ENCODE measurements around the gene ATG16L1. TPM values are rescaled to one million over a fixed set of nuclear protein-coding genes. Genes with fewer than 3 reads are reported as not detected.

Gene ATG16L1
- total RNA-seq, 2 donors from 2014 or later: 30.6 to 34.2 TPM

DNA sequence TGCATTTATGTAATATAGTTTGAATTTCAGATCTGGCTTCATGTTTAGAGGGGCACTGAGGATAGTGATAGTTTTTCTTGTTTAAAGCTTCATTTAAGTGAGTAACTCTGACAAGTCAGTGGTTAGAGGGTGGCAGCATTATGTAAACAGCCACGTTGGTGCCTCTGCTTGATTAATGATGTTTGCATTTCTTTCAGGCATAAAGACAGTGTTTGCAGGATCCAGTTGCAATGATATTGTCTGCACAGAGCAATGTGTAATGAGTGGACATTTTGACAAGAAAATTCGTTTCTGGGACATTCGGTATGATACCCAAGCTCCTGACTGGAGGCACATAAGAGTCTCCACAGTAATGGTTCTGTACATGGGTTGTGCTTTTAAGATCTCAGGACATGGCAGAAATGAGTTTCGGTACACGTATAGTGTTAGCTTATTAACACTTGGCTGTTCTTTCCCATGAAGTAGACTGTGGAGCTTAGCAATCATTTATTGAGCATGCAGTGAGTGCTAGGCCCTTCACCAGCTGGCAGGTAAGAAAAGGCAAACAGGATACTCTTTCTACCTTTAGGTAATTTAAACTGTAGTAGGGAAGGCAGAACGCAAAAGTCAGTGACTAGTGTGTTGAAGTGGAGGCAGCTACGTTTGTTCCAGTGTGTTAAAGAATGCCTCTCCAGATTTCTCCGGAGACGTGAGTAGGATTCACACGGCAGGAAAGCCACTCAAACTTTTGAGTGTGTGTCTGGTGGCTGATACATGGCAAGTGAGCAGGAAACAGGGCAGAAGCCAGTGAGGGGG is 38.8 kb downstream of the ATG16L1 start:
- Mint-ChIP-seq H3K27ac (peak overlapping the region; percentile 11 to 41), H3K36me3 (peaks cover 11 to 28% of the 10 kb centered on the region in 2 donors), H3K9me3 (no peaks in the 10 kb centered on the region)
- ATAC-seq (no peak), DNase-seq (ENCODE audit: low spot score in 2 of 2) (no peak)

DNA sequence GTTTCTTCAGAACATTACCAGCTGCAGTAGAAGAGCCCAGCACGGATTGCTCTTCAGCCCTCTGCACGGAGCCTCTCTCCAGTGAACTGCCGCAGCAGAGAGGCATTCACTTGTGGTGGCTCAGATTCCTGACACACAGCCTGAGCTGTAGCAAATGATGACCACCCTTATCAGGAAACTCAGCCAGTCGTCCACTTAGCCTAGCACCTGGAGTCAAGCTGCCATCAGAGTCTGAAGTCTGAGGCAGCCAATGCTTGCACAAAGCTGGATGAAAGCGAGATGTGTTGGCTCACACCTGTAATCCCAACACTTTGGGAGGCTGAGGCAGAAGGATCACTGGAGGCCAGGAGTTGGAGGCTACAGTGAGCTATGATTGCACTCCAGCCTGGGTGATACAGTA is 44.4 kb downstream of the ATG16L1 start:
- Mint-ChIP-seq H3K27ac (no peak overlapping the region), H3K36me3 (peaks cover 4 to 13% of the 10 kb centered on the region in 2 donors), H3K9me3 (no peaks in the 10 kb centered on the region)
- DNase-seq (ENCODE audit: low spot score in 2 of 2) (no peak), ATAC-seq (no peak)

DNA sequence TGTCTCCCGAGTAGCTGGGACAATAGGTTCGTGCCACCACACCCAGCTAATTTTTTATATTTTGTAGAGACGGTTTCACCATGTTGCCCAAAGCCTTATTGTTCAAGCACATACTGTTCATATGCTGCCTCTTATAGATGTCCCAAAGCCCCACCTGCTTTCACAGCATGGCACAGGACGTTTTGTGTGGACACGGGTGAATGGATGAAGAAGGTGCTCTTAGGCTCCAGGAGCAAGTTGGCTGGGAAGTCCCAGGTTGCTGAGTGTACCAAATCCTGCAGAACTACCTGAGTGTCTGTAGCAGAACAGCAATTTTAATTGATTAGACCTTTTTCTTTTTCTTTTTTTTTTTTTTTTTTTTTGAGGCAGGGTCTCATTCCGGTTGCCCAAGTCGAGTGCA is 45.6 kb downstream of the ATG16L1 start:
- Mint-ChIP-seq H3K27ac (no peak overlapping the region), H3K9me3 (no peaks in the 10 kb centered on the region), H3K36me3 (peaks cover 0 to 8% of the 10 kb centered on the region in 2 donors)
- ATAC-seq (no peak), DNase-seq (ENCODE audit: low spot score in 2 of 2) (no peak)

DNA sequence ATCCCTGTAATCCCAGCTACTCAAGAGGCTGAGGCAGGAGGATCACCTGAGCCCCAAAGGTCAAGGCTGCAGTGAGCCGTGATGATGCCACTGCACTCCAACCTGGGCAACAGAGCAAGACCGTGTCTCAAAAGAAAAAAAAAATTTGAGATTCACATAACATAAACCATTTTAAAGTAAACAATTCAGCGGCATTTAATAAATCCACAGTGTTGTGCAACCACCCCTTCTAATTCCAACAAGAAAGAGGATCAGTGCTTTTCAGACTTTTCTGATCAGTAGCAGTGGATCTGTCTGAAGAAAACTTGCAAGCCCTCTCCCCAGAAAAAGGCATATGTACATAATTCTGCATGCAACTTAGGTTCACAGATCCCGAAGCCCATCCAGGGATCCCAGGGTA is 48.9 kb downstream of the ATG16L1 start:
- no peaks in the 10 kb centered on the region for H3K9me3 Mint-ChIP-seq
- no peak for ATAC-seq

DNA sequence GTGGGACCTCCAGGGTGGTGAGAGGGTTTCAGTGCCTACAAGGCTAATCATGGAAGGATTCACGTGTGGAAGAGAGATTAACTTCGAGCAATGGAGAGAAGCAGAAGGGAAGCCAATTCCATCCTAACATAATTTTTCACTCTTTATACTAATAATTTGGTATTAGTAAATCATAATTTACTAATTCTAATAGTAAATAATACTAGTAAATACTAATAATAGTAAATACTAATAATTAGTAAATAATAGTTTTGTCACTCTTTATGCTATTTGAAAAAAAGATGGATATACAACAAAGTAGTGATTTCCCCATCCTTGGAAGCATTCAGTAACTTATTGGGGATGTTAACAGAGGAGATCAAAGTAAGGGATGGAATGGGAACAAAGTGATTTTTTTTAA is 49.8 kb downstream of the ATG16L1 start:
- DNase-seq (ENCODE audit: low spot score in 2 of 2) (no peak), ATAC-seq (no peak)
- H3K27ac Mint-ChIP-seq: no peak overlapping the region
- no peaks in the 10 kb centered on the region for H3K36me3 Mint-ChIP-seq
- no peaks in the 10 kb centered on the region for H3K9me3 Mint-ChIP-seq

More for the DNA sequence above, 48.9 kb downstream of the ATG16L1 start:
- DNase-seq (ENCODE audit: low spot score in 2 of 2): no peak
- H3K36me3 Mint-ChIP-seq: no peaks in the 10 kb centered on the region
- H3K27ac Mint-ChIP-seq: no peak overlapping the region

DNA sequence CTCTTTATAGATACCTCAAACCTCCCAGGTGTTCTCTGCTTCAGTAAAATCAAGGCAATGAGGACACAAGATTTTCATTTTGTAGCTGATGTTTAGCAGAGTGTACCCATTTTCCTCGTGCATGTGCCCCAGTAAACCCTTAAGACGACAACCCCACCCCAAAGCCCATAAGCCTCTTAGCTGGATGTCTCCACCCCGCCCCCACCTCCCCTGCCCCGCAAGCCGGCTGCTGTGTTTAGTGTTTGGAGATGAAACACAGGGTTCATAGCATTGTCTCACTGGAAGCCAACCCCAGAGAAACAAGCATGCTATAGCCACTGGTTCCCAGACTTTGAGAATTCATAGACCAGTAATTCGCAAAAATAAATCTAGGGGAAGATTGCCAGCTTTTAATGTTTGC is 50.3 kb downstream of the ATG16L1 start:
- Mint-ChIP-seq H3K27ac (no peak overlapping the region), H3K9me3 (no peaks in the 10 kb centered on the region), H3K36me3 (no peaks in the 10 kb centered on the region)
- no peak for ATAC-seq
- DNase-seq (ENCODE audit: low spot score in 2 of 2): no peak

DNA sequence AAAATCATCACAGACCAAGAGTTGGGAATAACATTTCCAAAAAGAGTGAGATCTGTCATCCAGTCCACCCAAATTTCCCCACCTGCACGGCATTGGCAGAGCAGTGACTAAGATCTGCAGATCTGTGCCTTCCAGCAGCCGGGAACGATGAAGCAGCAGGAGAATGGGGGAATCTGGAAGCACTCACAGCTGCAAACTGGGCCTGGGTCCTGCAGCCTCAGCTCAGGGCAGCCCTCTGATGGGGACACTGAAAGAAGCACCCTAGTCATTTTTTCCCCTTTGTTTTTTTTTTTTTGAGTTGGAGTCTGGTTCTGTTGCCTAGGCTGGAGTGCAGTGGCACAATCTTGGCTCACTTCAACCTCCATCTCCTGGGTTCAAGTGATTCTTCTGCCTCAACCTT is 51.8 kb downstream of the ATG16L1 start:
- DNase-seq (ENCODE audit: low spot score in 2 of 2): no peak
- ATAC-seq: no peak

DNA sequence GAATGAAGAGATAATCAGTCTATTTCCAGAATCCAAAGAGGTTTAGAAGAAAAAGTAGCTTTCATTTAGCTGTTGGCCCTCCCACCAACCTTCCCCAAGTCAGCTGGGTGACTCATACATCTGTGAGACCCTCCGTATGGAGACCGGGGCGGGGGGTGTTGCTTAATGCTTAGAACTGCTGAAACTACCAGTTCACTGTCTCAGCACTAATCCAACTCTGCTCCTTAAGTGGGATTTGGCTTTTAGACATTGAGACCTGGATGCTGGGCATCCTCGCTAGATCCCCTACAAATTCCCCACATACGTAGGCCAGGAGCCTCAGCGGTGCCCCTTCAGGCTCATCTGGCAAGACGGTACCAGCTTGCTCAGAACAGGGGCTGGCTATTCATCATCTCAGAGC is 56.1 kb downstream of the ATG16L1 start, which contains the start of gene SAG:
SAG (plus strand) TSS at position 252 of the 400 bp plus-strand sequence. CDS start 1,374 bp downstream, outside the sequence.
- no peak for ATAC-seq

More for the DNA sequence above, 51.8 kb downstream of the ATG16L1 start:
- Mint-ChIP-seq H3K36me3 (no peaks in the 10 kb centered on the region), H3K27ac (no peak overlapping the region), H3K9me3 (no peaks in the 10 kb centered on the region)

DNA sequence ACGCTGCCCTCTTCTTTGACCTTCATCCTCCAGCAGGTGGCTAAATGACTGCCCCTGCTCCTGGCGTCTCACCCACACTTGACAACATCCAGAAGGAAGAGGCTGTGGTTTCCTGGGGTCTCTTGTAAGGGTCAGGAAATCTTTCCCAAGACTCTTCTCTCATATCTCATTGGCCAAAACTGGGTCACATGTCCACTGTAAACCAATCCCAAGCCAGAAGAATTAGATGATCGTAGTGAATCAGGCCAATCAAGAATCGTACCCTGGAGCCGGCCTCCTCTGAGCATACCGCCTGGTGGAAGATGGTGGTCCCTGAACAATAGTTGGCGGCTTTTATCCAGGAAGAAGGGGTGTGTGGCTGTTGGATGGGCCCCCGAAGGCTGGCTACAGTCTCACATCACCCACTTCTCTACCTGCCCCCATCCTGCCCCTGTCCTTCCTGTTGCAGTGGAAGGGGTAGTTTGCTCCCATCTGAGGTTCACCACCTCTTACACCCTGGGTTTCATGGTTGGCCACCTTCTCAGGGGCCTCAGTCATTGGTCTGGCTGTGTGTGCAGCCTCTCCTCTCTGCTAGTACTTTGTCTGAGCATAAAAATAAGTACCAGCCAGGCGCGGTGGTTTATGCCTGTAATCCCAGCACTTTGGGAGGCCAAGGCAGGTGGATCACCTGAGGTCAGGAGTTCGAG is 59.9 kb downstream of the ATG16L1 start:
- ATAC-seq (no peak), DNase-seq (ENCODE audit: low spot score in 2 of 2) (no peak)
- H3K9me3 Mint-ChIP-seq: no peaks in the 10 kb centered on the region
- H3K36me3 Mint-ChIP-seq: no peaks in the 10 kb centered on the region
- peak overlapping the region; percentile 10 to 44 for H3K27ac Mint-ChIP-seq

More for the DNA sequence above, 56.1 kb downstream of the ATG16L1 start, which contains the start of gene SAG:
- no peak for DNase-seq (ENCODE audit: low spot score in 2 of 2)
- H3K9me3 Mint-ChIP-seq: no peaks in the 10 kb centered on the region
- no peaks in the 10 kb centered on the region for H3K36me3 Mint-ChIP-seq
- H3K27ac Mint-ChIP-seq: no peak within 1 kb of the TSS

DNA sequence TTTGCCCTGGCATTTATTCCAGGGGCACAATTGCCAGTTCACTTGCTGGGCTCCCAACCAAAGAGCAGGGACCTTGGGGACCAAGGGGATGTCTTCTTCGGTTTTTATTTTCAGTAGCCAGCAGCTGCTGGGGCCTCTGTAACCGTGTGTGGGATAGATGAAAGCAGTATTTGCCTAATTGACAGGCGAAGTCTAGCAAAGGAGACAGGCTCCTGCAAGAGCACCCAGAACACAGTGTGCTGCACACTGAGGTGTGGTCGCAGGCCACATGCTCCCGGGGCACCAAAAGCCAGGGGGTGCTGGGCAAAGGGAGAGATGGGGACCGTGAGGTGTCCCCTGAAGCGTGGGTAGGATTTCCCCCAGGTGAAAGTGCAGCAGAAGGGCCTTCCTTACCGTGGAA is 61.4 kb downstream of the ATG16L1 start:
- Mint-ChIP-seq H3K27ac (no peak overlapping the region), H3K36me3 (no peaks in the 10 kb centered on the region), H3K9me3 (no peaks in the 10 kb centered on the region)
- no peak for DNase-seq (ENCODE audit: low spot score in 2 of 2)
- ATAC-seq: no peak

DNA sequence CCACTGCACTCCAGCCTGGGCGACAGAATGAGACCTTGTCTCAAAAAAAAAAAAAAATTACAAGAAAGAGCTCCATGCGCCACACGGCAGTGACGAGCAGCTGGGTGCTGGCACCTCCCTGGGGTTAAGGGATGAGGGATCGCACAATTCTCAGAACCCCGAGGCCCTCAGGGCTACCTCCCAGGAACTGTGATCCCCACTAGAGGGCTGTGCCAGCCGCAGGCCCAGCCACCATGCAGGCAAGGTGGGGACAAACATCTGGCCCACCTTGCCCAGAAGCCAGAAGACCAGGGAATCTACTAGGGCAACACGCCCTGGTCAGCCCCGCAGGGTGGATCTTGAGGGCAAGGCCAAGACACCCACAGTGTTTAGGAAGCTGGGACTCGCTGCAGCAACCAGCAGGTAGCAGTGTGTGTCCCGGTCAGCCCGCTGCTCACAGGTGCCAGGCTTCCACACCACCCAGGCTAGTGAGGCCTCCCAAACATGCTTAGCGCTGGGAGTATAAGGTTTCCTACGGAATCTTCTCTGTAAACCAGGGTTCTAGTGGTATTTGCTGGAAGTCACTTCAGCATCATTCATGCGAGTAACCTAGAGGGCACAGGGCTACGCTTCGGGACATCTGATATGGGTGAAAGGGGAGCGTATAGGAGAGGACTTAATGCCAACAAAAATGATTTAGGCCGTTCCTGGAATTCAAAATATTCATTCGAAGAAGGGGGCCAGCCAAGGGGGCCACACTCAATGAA is 62.9 kb downstream of the ATG16L1 start:
- DNase-seq (ENCODE audit: low spot score in 2 of 2): no peak
- no peaks in the 10 kb centered on the region for H3K9me3 Mint-ChIP-seq
- no peak overlapping the region for H3K27ac Mint-ChIP-seq
- H3K36me3 Mint-ChIP-seq: no peaks in the 10 kb centered on the region
- ATAC-seq: no peak

DNA sequence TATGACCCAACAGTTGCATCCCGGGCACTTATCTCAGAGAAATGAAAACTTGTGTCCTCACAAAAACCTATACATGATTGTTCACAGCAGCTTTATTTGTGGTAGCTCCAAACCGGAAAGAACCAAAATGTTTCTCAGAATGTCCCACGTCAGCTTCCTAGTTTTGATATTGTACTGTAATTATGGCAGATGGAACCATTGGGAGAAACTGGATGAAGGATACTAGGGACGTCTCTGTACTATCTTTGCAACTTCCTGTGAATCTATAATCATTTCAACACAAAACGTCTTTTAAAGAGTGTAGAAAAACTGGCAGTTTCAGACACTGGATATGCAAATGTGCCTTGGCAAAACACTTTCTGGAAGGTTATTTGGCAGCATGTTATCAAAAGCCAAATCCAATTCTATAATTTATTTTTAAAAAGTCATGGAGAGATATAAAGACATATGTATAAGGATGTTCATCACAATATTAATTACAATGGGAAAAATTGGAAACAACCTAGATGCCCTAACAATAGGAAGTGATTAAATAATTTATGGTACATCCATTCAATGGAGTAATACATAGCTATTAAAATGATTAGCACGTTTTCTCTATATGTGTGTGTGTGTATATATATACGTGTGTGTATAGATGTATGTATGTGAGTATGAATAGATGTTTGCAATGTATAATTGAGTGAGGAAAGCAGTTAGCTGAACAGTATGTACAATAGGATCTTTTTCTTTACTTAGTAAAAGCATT is 65.9 kb downstream of the ATG16L1 start:
- ATAC-seq (no peak), DNase-seq (ENCODE audit: low spot score in 2 of 2) (no peak)
- no peaks in the 10 kb centered on the region for H3K9me3 Mint-ChIP-seq
- H3K27ac Mint-ChIP-seq: no peak overlapping the region
- H3K36me3 Mint-ChIP-seq: no peaks in the 10 kb centered on the region

DNA sequence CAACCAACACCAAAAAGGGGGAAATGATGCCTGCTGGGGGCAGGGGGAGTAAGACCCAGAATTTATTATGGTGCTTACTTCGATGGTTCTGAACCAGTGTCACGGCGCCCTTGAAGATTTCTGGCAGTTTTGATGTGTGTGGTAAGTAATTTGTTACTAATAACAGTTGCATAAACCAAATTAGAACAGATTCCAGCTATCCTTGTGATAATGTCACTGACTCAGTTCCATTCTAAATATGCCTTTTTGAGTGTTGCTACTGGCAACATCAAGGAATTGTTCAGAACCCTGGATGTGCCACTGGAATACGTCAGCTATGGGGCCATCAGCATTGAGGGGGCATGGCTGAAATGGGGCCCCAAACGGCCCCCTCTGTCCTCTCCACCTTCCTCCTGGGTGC is 67.8 kb downstream of the ATG16L1 start:
- no peak overlapping the region for H3K27ac Mint-ChIP-seq
- ATAC-seq: no peak

DNA sequence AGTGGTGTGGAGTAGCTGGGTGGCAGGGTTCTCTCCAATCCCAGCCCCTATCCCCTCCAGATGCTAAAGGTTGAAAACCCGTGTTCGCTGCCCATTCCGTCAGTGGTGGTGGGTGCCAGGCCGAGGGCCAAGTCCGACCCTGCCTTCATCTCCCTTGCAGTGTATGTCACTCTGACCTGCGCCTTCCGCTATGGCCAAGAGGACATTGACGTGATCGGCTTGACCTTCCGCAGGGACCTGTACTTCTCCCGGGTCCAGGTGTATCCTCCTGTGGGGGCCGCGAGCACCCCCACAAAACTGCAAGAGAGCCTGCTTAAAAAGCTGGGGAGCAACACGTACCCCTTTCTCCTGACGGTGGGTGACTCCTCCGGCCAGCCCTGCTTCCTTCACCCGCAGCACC is 69.0 kb downstream of the ATG16L1 start:
- Mint-ChIP-seq H3K27ac (peak overlapping the region in 1 of 2 donors; percentile 19), H3K9me3 (no peaks in the 10 kb centered on the region)

More for the DNA sequence above, 67.8 kb downstream of the ATG16L1 start:
- Mint-ChIP-seq H3K9me3 (no peaks in the 10 kb centered on the region), H3K36me3 (no peaks in the 10 kb centered on the region)
- DNase-seq (ENCODE audit: low spot score in 2 of 2): no peak

DNA sequence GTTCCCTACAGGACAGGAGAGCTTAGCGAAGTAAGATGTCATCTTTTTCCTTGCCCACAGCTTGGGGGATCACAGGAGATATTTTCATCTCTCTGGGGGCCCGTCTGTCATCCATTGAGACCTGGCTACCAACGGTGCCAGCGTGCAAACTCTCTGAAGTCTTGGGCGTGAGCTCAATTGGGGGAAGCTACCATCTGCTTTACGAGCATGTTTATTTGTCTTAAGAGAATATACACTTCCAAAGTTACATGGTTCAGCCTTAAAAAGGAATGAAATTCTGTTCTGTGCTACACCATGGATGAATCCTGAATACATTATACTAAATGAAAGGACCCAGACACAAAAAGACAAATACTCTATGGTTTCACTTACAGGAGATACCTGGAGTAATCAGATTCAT is 69.7 kb downstream of the ATG16L1 start:
- DNase-seq (ENCODE audit: low spot score in 2 of 2): no peak
- peak overlapping the region in 1 of 2 donors; percentile 19 for H3K27ac Mint-ChIP-seq
- H3K9me3 Mint-ChIP-seq: no peaks in the 10 kb centered on the region
- ATAC-seq: no peak
- H3K36me3 Mint-ChIP-seq: no peaks in the 10 kb centered on the region

More for the DNA sequence above, 69.0 kb downstream of the ATG16L1 start:
- DNase-seq (ENCODE audit: low spot score in 2 of 2): no peak
- H3K36me3 Mint-ChIP-seq: no peaks in the 10 kb centered on the region
- ATAC-seq: no peak

DNA sequence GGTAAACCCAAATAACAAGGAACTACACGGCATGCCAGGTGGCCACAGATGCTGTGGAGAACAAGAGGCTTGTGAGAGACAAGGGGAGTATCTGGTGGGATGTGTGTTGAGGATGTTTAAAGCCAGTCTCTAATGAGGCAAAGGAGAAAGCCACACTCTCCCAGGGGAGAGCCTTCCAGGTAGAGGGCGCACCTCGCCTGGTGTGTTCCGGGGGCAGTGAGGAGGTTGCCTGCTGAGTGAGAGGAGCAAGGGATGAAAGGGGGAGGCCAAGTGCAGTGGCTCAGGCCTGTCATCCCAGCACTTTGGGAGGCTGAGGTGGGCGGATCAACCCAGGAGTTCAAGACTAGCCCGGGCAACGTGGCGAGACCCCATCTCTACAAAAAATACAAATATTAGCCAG is 72.4 kb downstream of the ATG16L1 start:
- H3K36me3 Mint-ChIP-seq: no peaks in the 10 kb centered on the region
- H3K27ac Mint-ChIP-seq: peak overlapping the region in 1 of 2 donors; percentile 9
- ATAC-seq (no peak), DNase-seq (ENCODE audit: low spot score in 2 of 2) (no peak)
- no peaks in the 10 kb centered on the region for H3K9me3 Mint-ChIP-seq

All from activated naive CD4-positive, alpha-beta T cell treated with anti-CD3 and anti-CD28 coated beads, Interleukin-2, amount 50 U/mL, for 72 hours (primary cell).